ENCODE results near the gene KIFBP.

KIFBP gene

DNA sequence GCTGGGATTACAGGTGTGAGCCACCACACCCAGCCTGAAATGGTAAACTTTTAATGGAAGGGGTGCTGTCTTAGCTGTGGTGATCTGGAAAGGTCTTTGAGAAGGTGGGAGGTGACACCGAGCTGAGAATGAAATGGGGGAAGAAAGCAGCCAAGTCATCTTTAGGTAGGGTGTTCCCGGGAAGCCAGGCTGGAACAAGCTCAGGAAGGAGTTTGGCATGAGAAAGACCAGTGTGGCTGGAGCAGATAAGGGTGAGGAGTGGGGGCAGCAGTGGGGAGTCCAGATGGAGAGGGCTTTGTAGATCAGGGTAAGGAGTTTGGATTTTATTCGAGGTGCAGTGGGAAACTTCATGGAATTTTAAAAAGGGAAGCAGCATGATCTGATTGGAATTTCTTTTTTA is 30.0 kb downstream of the KIFBP start:
- no peaks in the 10 kb centered on the region for H3K4me1 ChIP-seq (ENCODE audit: low read depth, poor library complexity, severe bottlenecking)
- no peaks in the 10 kb centered on the region for H3K27me3 ChIP-seq (ENCODE audit: insufficient read depth, low read depth)
- no peak overlapping the region for H3K4me3 ChIP-seq (IDR thresholded peaks at IDR 0.05; ENCODE audit: insufficient read depth, low read depth, low read length)
- H4K20me1 ChIP-seq (ENCODE audit: insufficient read depth), result no peaks in the 10 kb centered on the region
- no peak overlapping the region for H2AFZ ChIP-seq (ENCODE audit: low read depth)
- H3K9ac ChIP-seq, result no peak overlapping the region
- no peak overlapping the region for H3K27ac ChIP-seq
- no peaks in the 10 kb centered on the region for H3K36me3 ChIP-seq (ENCODE audit: insufficient read depth)
- no peak overlapping the region for H3K4me2 ChIP-seq
- H3K79me2 ChIP-seq (ENCODE audit: insufficient read depth, low read depth), result no peaks in the 10 kb centered on the region
- TF ChIP-seq, protein P1, sequence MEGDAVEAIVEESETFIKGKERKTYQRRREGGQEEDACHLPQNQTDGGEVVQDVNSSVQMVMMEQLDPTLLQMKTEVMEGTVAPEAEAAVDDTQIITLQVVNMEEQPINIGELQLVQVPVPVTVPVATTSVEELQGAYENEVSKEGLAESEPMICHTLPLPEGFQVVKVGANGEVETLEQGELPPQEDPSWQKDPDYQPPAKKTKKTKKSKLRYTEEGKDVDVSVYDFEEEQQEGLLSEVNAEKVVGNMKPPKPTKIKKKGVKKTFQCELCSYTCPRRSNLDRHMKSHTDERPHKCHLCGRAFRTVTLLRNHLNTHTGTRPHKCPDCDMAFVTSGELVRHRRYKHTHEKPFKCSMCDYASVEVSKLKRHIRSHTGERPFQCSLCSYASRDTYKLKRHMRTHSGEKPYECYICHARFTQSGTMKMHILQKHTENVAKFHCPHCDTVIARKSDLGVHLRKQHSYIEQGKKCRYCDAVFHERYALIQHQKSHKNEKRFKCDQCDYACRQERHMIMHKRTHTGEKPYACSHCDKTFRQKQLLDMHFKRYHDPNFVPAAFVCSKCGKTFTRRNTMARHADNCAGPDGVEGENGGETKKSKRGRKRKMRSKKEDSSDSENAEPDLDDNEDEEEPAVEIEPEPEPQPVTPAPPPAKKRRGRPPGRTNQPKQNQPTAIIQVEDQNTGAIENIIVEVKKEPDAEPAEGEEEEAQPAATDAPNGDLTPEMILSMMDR (conservative IDR thresholded peaks at IDR 0.05; ENCODE audit: low read depth, low read length), result no peak

DNA sequence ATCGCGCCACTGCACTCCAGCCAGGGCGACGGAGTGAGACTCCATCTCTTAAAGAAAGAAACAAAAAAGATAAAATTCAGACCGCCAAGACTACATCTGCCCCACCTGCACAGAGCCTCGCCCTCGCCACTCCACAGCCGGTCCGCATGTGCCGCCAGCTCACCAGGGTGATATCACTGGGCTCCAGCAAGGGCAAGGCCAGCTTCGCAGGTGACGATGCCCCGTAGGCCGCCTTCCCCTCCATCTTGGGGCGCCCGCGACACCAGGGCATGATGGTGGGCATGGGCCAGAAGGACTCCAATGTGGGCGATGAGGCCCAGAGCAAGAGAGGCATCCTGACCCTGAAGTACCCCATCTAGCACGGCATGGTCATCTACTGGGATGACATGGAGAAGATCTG is 34.0 kb downstream of the KIFBP start:
- Histone ChIP-seq H3K27me3 (ENCODE audit: insufficient read depth, low read depth) (no peaks in the 10 kb centered on the region), H4K20me1 (ENCODE audit: insufficient read depth) (no peaks in the 10 kb centered on the region), H3K36me3 (ENCODE audit: insufficient read depth) (no peaks in the 10 kb centered on the region), H3K27ac (no peak overlapping the region), H3K4me2 (no peak overlapping the region), H2AFZ (ENCODE audit: low read depth) (no peak overlapping the region), H3K9ac (no peak overlapping the region), H3K4me1 (ENCODE audit: low read depth, poor library complexity, severe bottlenecking) (no peaks in the 10 kb centered on the region), H3K79me2 (ENCODE audit: insufficient read depth, low read depth) (no peaks in the 10 kb centered on the region), H3K4me3 (IDR thresholded peaks at IDR 0.05; ENCODE audit: insufficient read depth, low read depth, low read length) (no peak overlapping the region)
- TF ChIP-seq, protein P1 (conservative IDR thresholded peaks at IDR 0.05; ENCODE audit: low read depth, low read length), result no peak

DNA sequence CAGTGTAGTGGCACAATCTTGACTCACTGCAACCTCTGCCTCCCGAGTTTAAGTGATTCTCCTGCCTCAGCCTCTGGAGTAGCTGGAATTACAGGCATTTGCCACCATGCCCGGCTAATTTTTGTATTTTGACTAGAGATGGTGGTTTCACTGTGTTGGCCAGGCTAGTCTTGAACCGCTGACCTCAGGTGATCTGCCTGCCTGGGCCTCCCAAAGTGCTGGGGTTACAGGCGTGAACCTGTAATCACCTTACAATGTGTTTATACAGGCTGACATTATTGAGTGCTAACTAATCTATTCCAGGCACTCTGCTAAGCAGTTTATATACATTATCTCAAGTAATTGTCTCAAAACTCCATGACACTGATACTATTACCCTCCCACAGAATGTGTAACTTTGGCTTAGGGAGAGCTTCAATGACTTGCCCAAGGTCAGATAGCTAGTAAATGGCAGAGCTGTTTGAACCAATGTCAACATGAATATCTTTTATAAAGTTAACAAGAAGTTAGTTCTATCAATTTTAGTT is 36.8 kb downstream of the KIFBP start:
- H3K4me1 ChIP-seq (ENCODE audit: low read depth, poor library complexity, severe bottlenecking), result no peaks in the 10 kb centered on the region
- H3K36me3 ChIP-seq (ENCODE audit: insufficient read depth), result no peaks in the 10 kb centered on the region
- TF ChIP-seq, protein P1 (conservative IDR thresholded peaks at IDR 0.05; ENCODE audit: low read depth, low read length), result no peak
- H4K20me1 ChIP-seq (ENCODE audit: insufficient read depth), result no peaks in the 10 kb centered on the region
- no peaks in the 10 kb centered on the region for H3K27me3 ChIP-seq (ENCODE audit: insufficient read depth, low read depth)
- H3K79me2 ChIP-seq (ENCODE audit: insufficient read depth, low read depth), result no peaks in the 10 kb centered on the region
- H3K9ac ChIP-seq, result no peak overlapping the region
- no peak overlapping the region for H3K27ac ChIP-seq
- H3K4me3 ChIP-seq (IDR thresholded peaks at IDR 0.05; ENCODE audit: insufficient read depth, low read depth, low read length), result no peak overlapping the region
- no peak overlapping the region for H3K4me2 ChIP-seq
- no peak overlapping the region for H2AFZ ChIP-seq (ENCODE audit: low read depth)

DNA sequence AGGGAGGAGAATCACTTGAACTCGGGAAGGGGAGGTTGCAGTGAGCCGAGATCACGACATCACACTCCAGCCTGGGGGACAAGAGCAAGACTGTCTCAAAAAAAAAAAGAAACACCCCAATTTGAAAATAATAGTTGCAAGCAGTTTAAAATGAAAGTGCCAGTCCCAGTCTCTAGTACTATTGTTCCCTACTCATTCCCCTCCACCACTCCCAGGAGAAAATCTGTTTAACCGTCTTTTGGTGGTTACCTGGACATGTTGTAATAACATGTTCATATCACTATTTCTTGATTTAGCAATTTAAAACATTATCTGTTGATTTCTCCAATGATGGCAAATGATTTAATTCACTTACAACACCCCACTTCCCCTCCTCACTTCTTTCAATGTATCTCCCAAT is 44.7 kb downstream of the KIFBP start:
- Histone ChIP-seq H3K4me3 (IDR thresholded peaks at IDR 0.05; ENCODE audit: insufficient read depth, low read depth, low read length) (no peak overlapping the region), H3K4me2 (no peak overlapping the region), H3K36me3 (ENCODE audit: insufficient read depth) (no peaks in the 10 kb centered on the region), H3K9ac (no peak overlapping the region), H3K27ac (no peak overlapping the region), H3K4me1 (ENCODE audit: low read depth, poor library complexity, severe bottlenecking) (no peaks in the 10 kb centered on the region), H4K20me1 (ENCODE audit: insufficient read depth) (no peaks in the 10 kb centered on the region), H3K79me2 (ENCODE audit: insufficient read depth, low read depth) (no peaks in the 10 kb centered on the region), H3K27me3 (ENCODE audit: insufficient read depth, low read depth) (no peaks in the 10 kb centered on the region), H2AFZ (ENCODE audit: low read depth) (no peak overlapping the region)
- TF ChIP-seq, protein P1 (conservative IDR thresholded peaks at IDR 0.05; ENCODE audit: low read depth, low read length), result no peak

Measured in KMS-11 (cell line).